Measurements from ENCODE around the gene CPEB3. TPM values are rescaled to one million over a fixed set of nuclear protein-coding genes. Genes with fewer than 3 reads are reported as not detected.
"Not testable (repeated sequence)": the region's sequence is repeated elsewhere in the genome, so short reads cannot be mapped to it uniquely, and the experiment has no call there.

The CPEB3 gene
- total and polyA plus RNA-seq, 11 donors, result 1.5 to 17.2 (median 9.9) TPM

DNA sequence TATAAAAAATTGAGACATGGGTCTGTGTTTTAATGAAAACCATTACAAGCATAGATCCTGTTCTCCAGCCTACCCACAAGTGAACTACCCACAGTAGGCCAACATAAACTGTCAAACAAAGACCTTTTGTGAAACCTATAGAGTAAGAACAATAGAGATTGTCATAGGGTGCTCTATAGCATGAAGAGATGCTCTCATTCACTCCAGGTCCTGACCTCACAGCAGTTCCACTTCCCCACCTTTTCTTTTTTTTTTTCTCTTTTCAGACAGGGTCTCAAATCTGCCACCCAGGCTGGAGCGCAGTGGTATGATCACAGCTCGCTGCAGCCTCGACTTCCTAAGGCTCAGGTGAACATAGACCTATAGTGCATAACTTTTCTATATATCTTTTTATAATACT is 72.3 kb downstream of the CPEB3 start:
- no peak overlapping the region for H3K27ac ChIP-seq
- intact Hi-C loops (cut with DNase I), result no loop called here

DNA sequence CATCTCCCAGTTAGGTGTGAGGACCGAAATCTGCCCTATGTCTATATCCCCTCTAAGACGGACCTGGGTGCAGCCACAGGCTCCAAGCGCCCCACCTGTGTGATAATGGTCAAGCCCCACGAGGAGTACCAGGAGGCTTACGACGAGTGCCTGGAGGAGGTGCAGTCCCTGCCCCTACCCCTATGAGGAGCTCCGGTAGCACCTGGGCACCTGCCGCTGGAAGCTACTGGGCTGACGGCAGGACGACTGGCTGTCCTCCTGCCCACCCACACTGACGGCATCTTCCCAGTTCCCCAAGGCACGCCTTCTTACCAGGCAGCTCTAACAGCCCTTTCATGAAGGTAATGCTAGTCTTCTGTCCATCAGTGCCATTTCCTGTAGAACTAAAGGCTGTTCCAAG is 74.3 kb downstream of the CPEB3 start:
- intact Hi-C loops (cut with DNase I); H3K9me3 ChIP-seq; DNase-seq; H3K27ac ChIP-seq; H3K4me3 ChIP-seq; H3K36me3 ChIP-seq; H3K4me1 ChIP-seq; H3K27me3 ChIP-seq: not testable (repeated sequence)
- 85 to 92% (median 88%) methylated on average over 12 of the region's 12 CpGs for WGBS, 4 donors
- ATAC-seq, result peak in 2 of 4 donors; percentile 19 to 29

More for the DNA sequence above, 72.3 kb downstream of the CPEB3 start:
- H3K4me1 ChIP-seq, result no peaks in the 10 kb centered on the region
- no peak overlapping the region for H3K4me3 ChIP-seq
- no peaks in the 10 kb centered on the region for H3K9me3 ChIP-seq
- no peak for DNase-seq
- TF ChIP-seq POLR2A (IDR thresholded peaks at IDR 0.05), result no peak
- TF ChIP-seq, protein P1, sequence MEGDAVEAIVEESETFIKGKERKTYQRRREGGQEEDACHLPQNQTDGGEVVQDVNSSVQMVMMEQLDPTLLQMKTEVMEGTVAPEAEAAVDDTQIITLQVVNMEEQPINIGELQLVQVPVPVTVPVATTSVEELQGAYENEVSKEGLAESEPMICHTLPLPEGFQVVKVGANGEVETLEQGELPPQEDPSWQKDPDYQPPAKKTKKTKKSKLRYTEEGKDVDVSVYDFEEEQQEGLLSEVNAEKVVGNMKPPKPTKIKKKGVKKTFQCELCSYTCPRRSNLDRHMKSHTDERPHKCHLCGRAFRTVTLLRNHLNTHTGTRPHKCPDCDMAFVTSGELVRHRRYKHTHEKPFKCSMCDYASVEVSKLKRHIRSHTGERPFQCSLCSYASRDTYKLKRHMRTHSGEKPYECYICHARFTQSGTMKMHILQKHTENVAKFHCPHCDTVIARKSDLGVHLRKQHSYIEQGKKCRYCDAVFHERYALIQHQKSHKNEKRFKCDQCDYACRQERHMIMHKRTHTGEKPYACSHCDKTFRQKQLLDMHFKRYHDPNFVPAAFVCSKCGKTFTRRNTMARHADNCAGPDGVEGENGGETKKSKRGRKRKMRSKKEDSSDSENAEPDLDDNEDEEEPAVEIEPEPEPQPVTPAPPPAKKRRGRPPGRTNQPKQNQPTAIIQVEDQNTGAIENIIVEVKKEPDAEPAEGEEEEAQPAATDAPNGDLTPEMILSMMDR (IDR thresholded peaks at IDR 0.05), result no peak
- WGBS, 4 donors, result 95 to 97% (median 96%) methylated on average over 3 of the region's 3 CpGs
- H3K27me3 ChIP-seq, result no peaks in the 10 kb centered on the region
- peaks cover 0 to 21% (median 5%) of the 10 kb centered on the region in 9 donors for H3K36me3 ChIP-seq
- no peak for ATAC-seq

DNA sequence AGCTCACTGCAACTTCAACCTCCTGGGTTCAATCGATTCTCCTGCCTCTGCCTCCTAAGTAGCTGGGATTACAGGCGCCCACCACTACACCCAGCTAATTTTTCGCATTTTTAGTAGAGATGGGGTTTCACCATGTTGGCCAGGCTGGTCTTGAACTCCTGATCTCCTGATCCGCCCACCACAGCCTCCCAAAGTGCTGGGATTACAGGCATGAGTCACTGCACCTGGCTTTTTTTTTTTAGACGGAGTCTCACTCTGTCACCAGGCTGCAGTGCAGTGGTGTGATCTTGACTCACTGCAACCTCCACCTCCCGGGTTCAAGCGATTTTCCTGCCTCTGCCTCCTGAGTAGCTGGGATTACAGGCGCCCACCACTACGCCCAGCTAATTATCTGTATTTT is 75.7 kb downstream of the CPEB3 start:
- intact Hi-C loops (cut with DNase I); ATAC-seq; H3K9me3 ChIP-seq; H3K4me3 ChIP-seq; H3K27me3 ChIP-seq; H3K27ac ChIP-seq; H3K36me3 ChIP-seq; DNase-seq: not testable (repeated sequence)
- WGBS, 4 donors, result 92 to 97% (median 94%) methylated on average over 9 of the region's 9 CpGs
- H3K4me1 ChIP-seq, result peaks cover 0 to 19% (median 5%) of the 10 kb centered on the region in 12 donors

DNA sequence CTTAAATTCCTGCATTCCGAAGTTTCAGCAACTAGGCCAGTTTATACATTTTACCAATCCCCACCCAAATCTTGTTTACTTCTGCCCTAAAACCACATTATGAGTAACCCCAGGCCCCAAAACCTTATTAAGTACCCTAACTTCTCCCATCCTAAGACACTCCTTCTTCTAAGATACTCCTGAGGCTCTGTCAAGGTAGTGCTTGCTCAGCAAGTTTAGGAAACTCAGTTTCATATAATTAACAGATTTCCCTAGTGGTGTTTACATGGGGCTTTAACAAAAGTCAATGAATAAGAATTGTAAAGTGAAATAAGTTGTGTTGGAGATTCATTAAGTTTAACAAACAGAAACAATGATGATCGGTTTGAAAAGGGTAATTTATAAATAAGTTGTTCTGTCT is 77.8 kb downstream of the CPEB3 start:
- DNase-seq (no peak), ATAC-seq (no peak)
- no peaks in the 10 kb centered on the region for H3K9me3 ChIP-seq
- intact Hi-C loops (cut with DNase I), result no loop called here
- WGBS, 4 donors, result 92 to 97% (median 93%) methylated on average over 2 of the region's 2 CpGs
- no peak overlapping the region for H3K27ac ChIP-seq
- peaks cover 0 to 34% (median 8%) of the 10 kb centered on the region in 12 donors for H3K4me1 ChIP-seq
- TF ChIP-seq, protein P1 (IDR thresholded peaks at IDR 0.05), result no peak
- TF ChIP-seq POLR2A (IDR thresholded peaks at IDR 0.05), result no peak
- H3K36me3 ChIP-seq, result peaks cover 0 to 8% (median 0%) of the 10 kb centered on the region in 9 donors
- H3K27me3 ChIP-seq, result no peaks in the 10 kb centered on the region
- H3K4me3 ChIP-seq, result no peak overlapping the region

DNA sequence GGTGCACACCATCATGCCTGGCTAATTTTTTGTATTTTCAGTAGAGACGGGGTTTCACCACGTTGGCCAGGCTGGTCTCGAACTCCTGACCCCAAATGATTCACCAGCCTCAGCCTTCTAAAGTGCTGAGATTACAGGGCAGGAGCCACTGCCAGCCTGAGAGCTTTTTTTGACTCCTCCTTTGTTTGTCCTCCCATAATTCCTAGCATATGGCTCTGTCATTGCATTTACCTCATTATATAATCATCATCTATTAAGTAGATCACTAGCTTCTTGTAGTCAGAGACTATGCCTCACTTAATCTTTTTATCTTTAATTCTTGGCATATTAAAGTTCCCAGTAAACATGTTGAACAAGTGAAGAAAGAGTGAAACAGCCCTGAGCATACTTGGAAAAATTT is 82.1 kb downstream of the CPEB3 start:
- Histone ChIP-seq H3K9me3 (no peaks in the 10 kb centered on the region), H3K27me3 (no peaks in the 10 kb centered on the region), H3K4me1 (peaks cover 0 to 42% (median 16%) of the 10 kb centered on the region in 12 donors), H3K27ac (peak overlapping the region in 1 of 12 donors; percentile 44), H3K4me3 (no peak overlapping the region), H3K36me3 (peaks cover 0 to 14% (median 0%) of the 10 kb centered on the region in 9 donors)
- 83 to 86% (median 85%) methylated on average over 3 of the region's 3 CpGs for WGBS, 4 donors
- TF ChIP-seq POLR2A (IDR thresholded peaks at IDR 0.05), result no peak
- TF ChIP-seq, protein P1 (IDR thresholded peaks at IDR 0.05), result no peak
- ATAC-seq, result no peak
- intact Hi-C loops (cut with DNase I), result no loop called here
- DNase-seq, result no peak

Data from heart left ventricle (tissue), 16 donors.